Thymus (tissue), 11 donors: Measurements from ENCODE around the gene CPEB3. TPM values are rescaled to one million over a fixed set of nuclear protein-coding genes. Genes with fewer than 3 reads are reported as not detected.

Source experiments
- DNase-seq, 9 donors: peaks; one replicate each; pipeline ENCODE4 v3.0.0-alpha.2; 2013; ENCODE audit warnings: low spot score in 9 of 9, low read depth in 6 of 9, missing footprints in 1 of 9
- H3K27ac ChIP-seq, 2 donors: one replicate each; pipeline ENCODE4 v1.5.1; 2013; ENCODE audit warnings: control low read depth in 1 of 2, low read depth in 1 of 2, low read length in 1 of 2, mild to moderate bottlenecking in 1 of 2, moderate library complexity in 1 of 2
- H3K27me3 ChIP-seq, 2 donors: one replicate each; pipeline ENCODE4 v1.5.1; 2013; ENCODE audit warnings: low read length in 1 of 2; ENCODE audit not compliant: control insufficient read depth in 2 of 2, insufficient read depth in 1 of 2
- H3K36me3 ChIP-seq, 2 donors: one replicate each; pipeline ENCODE4 v1.5.1; 2013; ENCODE audit warnings: low read length in 1 of 2, mild to moderate bottlenecking in 1 of 2, moderate library complexity in 1 of 2; ENCODE audit not compliant: control insufficient read depth in 2 of 2, insufficient read depth in 2 of 2
- H3K4me1 ChIP-seq, 2 donors: one replicate each; pipeline ENCODE4 v1.5.1; 2013; ENCODE audit warnings: low read length in 2 of 2; ENCODE audit not compliant: control insufficient read depth in 2 of 2, insufficient read depth in 2 of 2
- H3K4me3 ChIP-seq, 2 donors: one replicate each; pipeline ENCODE4 v1.5.1; 2013; ENCODE audit warnings: low read length in 2 of 2, control low read depth in 1 of 2, mild to moderate bottlenecking in 1 of 2
- H3K9me3 ChIP-seq, 2 donors: one replicate each; pipeline ENCODE4 v1.5.1; 2013; ENCODE audit warnings: low read length in 1 of 2, mild to moderate bottlenecking in 1 of 2; ENCODE audit not compliant: control insufficient read depth in 2 of 2, insufficient read depth in 1 of 2
- WGBS: extraction: QIAGEN DNeasy Blood & Tissue Kit; methylation state at CpG from one replicate; pipeline ENCODE4 v1.1.7; 2013; 5-methylcytosine and 5-hydroxymethylcytosine counted together
- polyA plus RNA-seq: library from polyadenylated mRNA; stranded (reverse); fragments of 200-250 nt; gene quantifications from one replicate; pipeline ENCODE4 v1.2.3, GENCODE V29; 2013
- total RNA-seq: library from RNA; stranded (reverse); fragments of 120-200 nt; gene quantifications from one replicate; pipeline ENCODE4 v1.2.4, GENCODE V29; 2013
- donor health status: healthy.

Gene CPEB3
- total and polyA plus RNA-seq, 2 donors, result 0.76 to 1.8 TPM

- 26% methylated on average over 7 of the region's 7 CpGs for WGBS
- Histone ChIP-seq H3K9me3 (no peaks in the 10 kb centered on the region), H3K27ac (no peak overlapping the region), H3K4me1 (no peaks in the 10 kb centered on the region), H3K27me3 (no peaks in the 10 kb centered on the region), H3K4me3 (no peak overlapping the region), H3K36me3 (no peaks in the 10 kb centered on the region)
- peak; percentile 14 to 79 (median 46) for DNase-seq
Measured at GRCh38 chr10:92087750-92088395, 203.0 kb downstream of the CPEB3 start.

GRCh38 chr10:92082583-92083280 is 208.1 kb downstream of the CPEB3 start:
- DNase-seq, result no peak
- Histone ChIP-seq H3K27ac (no peak overlapping the region), H3K4me1 (no peaks in the 10 kb centered on the region), H3K4me3 (no peak overlapping the region), H3K9me3 (no peaks in the 10 kb centered on the region), H3K36me3 (no peaks in the 10 kb centered on the region), H3K27me3 (no peaks in the 10 kb centered on the region)

GRCh38 chr10:92081641-92082040 is 209.2 kb downstream of the CPEB3 start:
- no peak for DNase-seq

GRCh38 chr10:92080244-92080643 is 210.6 kb downstream of the CPEB3 start:
- H3K4me1 ChIP-seq, result no peaks in the 10 kb centered on the region
- H3K27me3 ChIP-seq, result no peaks in the 10 kb centered on the region
- no peaks in the 10 kb centered on the region for H3K9me3 ChIP-seq
- WGBS, result 99% methylated on average over 3 of the region's 3 CpGs
- H3K4me3 ChIP-seq, result no peak overlapping the region
- H3K27ac ChIP-seq, result no peak overlapping the region
- DNase-seq, result no peak
- H3K36me3 ChIP-seq, result no peaks in the 10 kb centered on the region

More at GRCh38 chr10:92081641-92082040, 209.2 kb downstream of the CPEB3 start:
- Histone ChIP-seq H3K27me3 (no peaks in the 10 kb centered on the region), H3K9me3 (no peaks in the 10 kb centered on the region), H3K36me3 (no peaks in the 10 kb centered on the region), H3K4me3 (no peak overlapping the region), H3K4me1 (no peaks in the 10 kb centered on the region), H3K27ac (no peak overlapping the region)

- WGBS, result 99% methylated on average over 6 of the region's 6 CpGs
- Histone ChIP-seq H3K27me3 (no peaks in the 10 kb centered on the region), H3K4me1 (no peaks in the 10 kb centered on the region), H3K9me3 (no peaks in the 10 kb centered on the region), H3K36me3 (no peaks in the 10 kb centered on the region), H3K4me3 (no peak overlapping the region), H3K27ac (no peak overlapping the region)
- no peak for DNase-seq
Measured at GRCh38 chr10:92079003-92079402, 211.9 kb downstream of the CPEB3 start.

- Histone ChIP-seq H3K9me3 (no peaks in the 10 kb centered on the region), H3K36me3 (no peaks in the 10 kb centered on the region), H3K27ac (no peak overlapping the region), H3K4me1 (no peaks in the 10 kb centered on the region), H3K27me3 (no peaks in the 10 kb centered on the region), H3K4me3 (no peak overlapping the region)
- DNase-seq, result no peak
Measured at GRCh38 chr10:92076722-92077121, 214.2 kb downstream of the CPEB3 start.

- Histone ChIP-seq H3K4me1 (no peaks in the 10 kb centered on the region), H3K27ac (no peak overlapping the region), H3K9me3 (no peaks in the 10 kb centered on the region), H3K4me3 (no peak overlapping the region), H3K36me3 (no peaks in the 10 kb centered on the region), H3K27me3 (no peaks in the 10 kb centered on the region)
- no peak for DNase-seq
Measured at GRCh38 chr10:92075829-92076228, 215.0 kb downstream of the CPEB3 start.

- Histone ChIP-seq H3K27ac (no peak overlapping the region), H3K9me3 (no peaks in the 10 kb centered on the region), H3K36me3 (no peaks in the 10 kb centered on the region), H3K4me1 (no peaks in the 10 kb centered on the region), H3K27me3 (no peaks in the 10 kb centered on the region), H3K4me3 (no peak overlapping the region)
- WGBS, result 97% methylated on average over 6 of the region's 6 CpGs
- no peak for DNase-seq
Measured at GRCh38 chr10:92074126-92074887, 216.6 kb downstream of the CPEB3 start.

- Histone ChIP-seq H3K27ac (no peak overlapping the region), H3K4me1 (no peaks in the 10 kb centered on the region), H3K4me3 (no peak overlapping the region), H3K9me3 (no peaks in the 10 kb centered on the region), H3K27me3 (no peaks in the 10 kb centered on the region), H3K36me3 (no peaks in the 10 kb centered on the region)
- 99% methylated on average over 1 of the region's 1 CpG for WGBS
- no peak for DNase-seq
Measured at GRCh38 chr10:92068900-92069299, 222.0 kb downstream of the CPEB3 start.
